ENCODE data around the gene LCN10.

LCN10 gene

GRCh38 chr9:136739509-136739908, 3.2 kb downstream of the LCN10 start:
- no peak for DNase-seq (ENCODE audit: low read depth, low spot score)

- no peak for DNase-seq (ENCODE audit: low read depth, low spot score)
Measured at GRCh38 chr9:136738960-136739359, 3.8 kb downstream of the LCN10 start.

DNA sequence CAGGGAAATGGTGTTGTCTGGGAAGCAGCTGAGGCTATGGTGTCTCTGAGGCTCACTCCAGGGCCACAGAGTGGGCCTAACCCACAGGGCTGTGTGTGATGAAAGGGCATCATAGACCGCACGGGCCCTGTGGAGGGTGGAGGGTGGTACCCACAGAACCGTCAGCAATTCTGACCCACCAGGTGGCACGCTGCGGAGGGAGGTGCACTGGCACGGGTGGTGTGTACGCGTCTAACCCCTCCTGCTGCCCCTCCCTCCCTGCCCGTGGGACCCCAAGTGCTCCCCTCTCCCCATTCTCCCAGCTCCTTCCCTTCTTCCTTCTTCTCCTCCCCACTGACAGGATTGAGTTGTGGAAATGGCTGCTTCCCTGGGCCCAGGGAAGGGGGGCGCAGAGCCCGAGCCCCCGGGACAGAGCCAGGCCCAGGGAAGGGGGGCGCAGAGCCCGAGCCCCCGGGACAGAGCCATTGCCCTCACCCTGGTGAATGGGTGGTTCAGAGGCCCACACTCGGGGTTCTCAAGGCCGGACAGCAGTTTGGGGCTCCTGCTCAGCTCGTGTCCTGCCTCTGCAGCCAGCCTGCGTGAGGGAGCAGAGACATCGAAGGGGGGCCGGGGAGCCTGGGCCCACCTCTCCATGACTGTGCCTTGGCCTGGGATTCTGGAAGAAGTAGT, 6.8 kb downstream of the LCN10 start:
- no peak for DNase-seq (ENCODE audit: low read depth, low spot score)

GRCh38 chr9:136734837-136735496, 7.8 kb downstream of the LCN10 start:
- DNase-seq (ENCODE audit: low read depth, low spot score): no peak

GRCh38 chr9:136733611-136734010, 9.1 kb downstream of the LCN10 start:
- no peak for DNase-seq (ENCODE audit: low read depth, low spot score)

GRCh38 chr9:136732444-136733178, 10.1 kb downstream of the LCN10 start:
- no peak for DNase-seq (ENCODE audit: low read depth, low spot score)

DNA sequence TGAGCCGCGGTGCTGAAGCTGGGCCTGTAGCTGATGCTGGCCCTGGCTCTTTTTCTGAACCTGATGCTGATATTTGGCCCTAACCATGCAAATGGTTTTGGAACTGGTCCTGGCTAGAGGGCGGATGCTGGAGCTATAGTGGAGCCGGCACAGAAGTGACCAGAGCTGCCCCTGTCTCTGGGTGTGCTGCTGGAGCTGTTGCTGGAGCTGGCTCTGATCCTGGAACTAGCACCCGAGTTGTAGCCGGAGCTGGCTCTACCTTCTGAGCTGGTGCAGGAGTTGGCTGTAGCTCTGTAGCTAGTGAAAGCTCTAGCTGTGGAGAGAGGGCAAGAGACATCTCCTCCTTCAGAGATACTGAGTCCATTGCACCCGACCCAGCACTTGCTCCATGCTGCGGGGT, 12.8 kb downstream of the LCN10 start:
- DNase-seq (ENCODE audit: low read depth, low spot score): no peak

- DNase-seq (ENCODE audit: low read depth, low spot score): no peak
Measured at GRCh38 chr9:136729144-136729543, 13.6 kb downstream of the LCN10 start.

- DNase-seq (ENCODE audit: low read depth, low spot score): no peak
Measured at GRCh38 chr9:136728548-136729123, 14.1 kb downstream of the LCN10 start.

GRCh38 chr9:136728080-136728547, 14.6 kb downstream of the LCN10 start:
- peak; percentile 85 for DNase-seq (ENCODE audit: low read depth, low spot score)

GRCh38 chr9:136726631-136727191, 16.0 kb downstream of the LCN10 start:
- no peak for DNase-seq (ENCODE audit: low read depth, low spot score)

DNA sequence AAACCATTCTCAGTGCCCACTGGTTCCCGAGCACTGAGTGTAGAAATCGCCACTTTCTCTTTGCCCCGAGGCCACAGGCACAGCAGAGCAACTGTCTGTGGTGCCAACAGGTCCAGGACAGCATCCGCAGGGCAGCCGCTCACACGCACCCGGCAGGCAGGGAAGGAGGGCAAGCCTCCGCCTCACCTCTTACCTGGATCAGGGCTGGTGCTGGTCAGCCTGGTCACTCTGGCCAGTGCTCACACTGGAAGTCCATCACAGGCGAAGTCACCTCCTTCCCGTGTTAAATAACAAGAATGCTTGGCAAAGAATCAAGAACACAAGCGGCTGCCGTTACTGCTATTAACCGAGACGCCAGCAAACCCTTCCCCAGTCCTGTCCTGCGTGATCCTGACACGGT, 16.6 kb downstream of the LCN10 start:
- no peak for DNase-seq (ENCODE audit: low read depth, low spot score)

GRCh38 chr9:136725612-136726011, 17.1 kb downstream of the LCN10 start:
- no peak for DNase-seq (ENCODE audit: low read depth, low spot score)

- no peak for DNase-seq (ENCODE audit: low read depth, low spot score)
Measured at GRCh38 chr9:136724772-136725171, 18.0 kb downstream of the LCN10 start.

- DNase-seq (ENCODE audit: low read depth, low spot score): no peak
Measured at GRCh38 chr9:136723989-136724388, 18.8 kb downstream of the LCN10 start.

- no peak for DNase-seq (ENCODE audit: low read depth, low spot score)
Measured at GRCh38 chr9:136723362-136723976, 19.3 kb downstream of the LCN10 start.

DNA sequence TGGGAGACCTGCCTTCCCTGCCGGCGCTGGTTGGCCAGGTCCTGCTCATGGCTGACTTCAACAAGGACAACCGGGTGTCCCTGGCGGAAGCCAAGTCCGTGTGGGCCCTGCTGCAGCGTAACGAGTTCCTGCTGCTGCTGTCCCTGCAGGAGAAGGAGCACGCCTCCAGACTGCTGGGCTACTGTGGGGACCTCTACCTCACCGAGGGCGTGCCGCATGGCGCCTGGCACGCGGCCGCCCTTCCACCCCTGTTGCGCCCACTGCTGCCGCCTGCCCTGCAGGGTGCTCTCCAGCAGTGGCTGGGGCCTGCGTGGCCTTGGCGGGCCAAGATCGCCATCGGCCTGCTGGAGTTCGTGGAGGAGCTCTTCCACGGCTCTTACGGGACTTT, 19.8 kb downstream of the LCN10 start:
- DNase-seq (ENCODE audit: low read depth, low spot score): no peak

- DNase-seq (ENCODE audit: low read depth, low spot score): no peak
Measured at GRCh38 chr9:136722093-136722968, 20.4 kb downstream of the LCN10 start.

GRCh38 chr9:136721339-136722092, 21.2 kb downstream of the LCN10 start:
- no peak for DNase-seq (ENCODE audit: low read depth, low spot score)

DNA sequence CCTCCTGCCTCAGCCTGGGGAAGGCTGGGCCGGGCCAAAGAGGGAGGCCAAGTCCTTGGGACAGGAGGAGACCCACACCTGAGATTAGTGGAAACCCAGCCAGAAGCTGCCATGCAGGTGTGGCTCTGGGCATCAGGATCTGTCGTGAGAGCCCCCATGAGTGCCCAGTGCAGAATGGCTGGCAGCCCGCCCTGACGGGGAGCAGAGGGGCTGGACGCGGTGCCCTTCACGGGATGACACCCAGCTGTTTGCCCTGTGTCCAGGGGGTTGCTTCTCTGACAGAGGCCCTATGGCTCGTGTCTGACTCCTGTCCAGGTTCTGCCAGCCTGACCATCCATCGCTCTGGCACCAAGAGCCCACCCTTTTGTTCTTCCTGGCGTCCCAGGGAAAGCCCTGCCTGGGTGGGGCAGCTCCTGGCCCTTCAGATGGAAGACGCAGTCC, 21.8 kb downstream of the LCN10 start:
- no peak for DNase-seq (ENCODE audit: low read depth, low spot score)
